ENCODE results near the gene MAP2K5. TPM values are rescaled to one million over a fixed set of nuclear protein-coding genes. Genes with fewer than 3 reads are reported as not detected.

MAP2K5 gene
- total and polyA plus RNA-seq, 9 of the 15 experiments (the other 6 are each of a cell fraction or from before 2014, with no cell fraction given), result 0.41 to 16.5 (median 7.5) TPM

DNA sequence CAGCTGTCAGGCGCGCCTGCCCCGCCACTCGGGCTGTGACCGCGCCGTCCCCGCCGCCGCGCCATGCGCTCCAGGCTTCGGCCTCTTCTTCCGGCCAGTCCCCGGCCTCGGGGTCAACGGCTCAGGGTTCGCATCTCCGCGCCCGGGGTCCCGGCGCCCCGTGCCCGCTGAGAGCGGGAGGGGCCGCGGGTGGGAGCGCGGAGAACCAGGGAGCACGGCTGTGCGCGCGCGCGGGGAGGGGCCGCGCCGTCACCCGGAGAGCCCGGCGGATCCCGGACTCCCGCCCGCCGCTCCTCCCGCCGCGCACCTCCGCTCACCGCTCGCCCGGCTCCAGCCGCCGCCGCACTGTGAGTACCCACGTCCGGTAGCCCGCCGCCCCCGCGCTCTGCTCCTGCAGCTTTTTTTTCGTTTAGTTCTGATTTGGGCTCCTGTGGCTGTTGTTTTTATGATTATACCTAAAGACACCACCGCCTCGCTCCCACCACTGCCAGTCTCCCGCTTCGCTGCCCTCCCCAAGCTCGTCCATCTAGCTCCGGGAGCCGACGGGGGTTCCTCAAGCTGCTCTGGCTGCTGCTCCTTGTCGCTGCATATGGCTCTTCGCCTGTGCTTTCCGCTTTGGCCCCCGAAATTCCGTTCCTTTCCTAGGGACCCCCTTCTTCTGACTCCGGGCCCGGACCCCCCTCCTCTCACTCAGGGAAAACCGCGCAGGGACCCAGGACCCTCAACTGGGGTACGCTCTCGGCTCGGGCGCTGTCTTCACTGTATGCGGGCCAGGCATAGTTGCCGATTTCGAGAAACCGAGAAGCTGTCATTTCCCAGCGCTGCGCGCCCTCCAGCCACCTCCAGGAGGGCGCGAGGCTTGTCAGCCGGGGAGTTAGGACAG lies 281.1 kb downstream of the MAP2K5 start:
- WGBS (ENCODE audit: insufficient coverage, low coverage, missing lambda C conversion rate), result 4% methylated on average over 32 of the region's 94 CpGs

More for the DNA sequence above, 281.1 kb downstream of the MAP2K5 start:
- Histone ChIP-seq H3K9me1 (ENCODE audit: control insufficient read depth, insufficient read depth, low read length) (no peaks in the 10 kb centered on the region), H3K27ac (ENCODE audit: extremely low read depth, low read depth, low read length) (no peak overlapping the region), H3K4me2 (ENCODE audit: insufficient read depth, low read length) (no peak overlapping the region; the same call in 1 of the 2 replicates), H3K4me3 (peak overlapping the region; percentile 32), H3K27me3 (ENCODE audit: control insufficient read depth in 2 of 2, insufficient read depth in 2 of 2, low read length in 2 of 2) (peaks cover 35 to 61% of the 10 kb centered on the region in 2 experiments; a peak in 4 of 5 replicates), H3K79me2 (ENCODE audit: control insufficient read depth, insufficient read depth, low read length) (no peaks in the 10 kb centered on the region), H4K20me1 (replicated peaks; ENCODE audit: control insufficient read depth, insufficient read depth, low read length) (peaks cover 8% of the 10 kb centered on the region), H2AFZ (ENCODE audit: low read depth, low read length) (no peak overlapping the region), H3K36me3 (ENCODE audit: control insufficient read depth, insufficient read depth, low read length) (no peaks in the 10 kb centered on the region), H3K9ac (ENCODE audit: insufficient read depth in 1 of 2, low read depth in 2 of 2, low read length in 2 of 2) (peak overlapping the region in 1 of 2 experiments; percentile 29; a peak in 1 of 4 replicates), H3K9me3 (replicated peaks; ENCODE audit: control insufficient read depth, insufficient read depth, low read depth, low read length) (no peaks in the 10 kb centered on the region; the same call in none of the 2 replicates), H3K4me1 (replicated peaks in 1 of 2; ENCODE audit: control insufficient read depth in 2 of 2, insufficient read depth in 2 of 2, low read length in 2 of 2) (peaks cover 0 to 46% of the 10 kb centered on the region in 2 experiments; a peak in 2 of 5 replicates)
- CTCF ChIA-PET (ENCODE audit: low intra/inter-chr PET ratio), result no interaction called here
- TF ChIP-seq, protein P1, sequence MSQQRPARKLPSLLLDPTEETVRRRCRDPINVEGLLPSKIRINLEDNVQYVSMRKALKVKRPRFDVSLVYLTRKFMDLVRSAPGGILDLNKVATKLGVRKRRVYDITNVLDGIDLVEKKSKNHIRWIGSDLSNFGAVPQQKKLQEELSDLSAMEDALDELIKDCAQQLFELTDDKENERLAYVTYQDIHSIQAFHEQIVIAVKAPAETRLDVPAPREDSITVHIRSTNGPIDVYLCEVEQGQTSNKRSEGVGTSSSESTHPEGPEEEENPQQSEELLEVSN (IDR thresholded peaks at IDR 0.05; ENCODE audit: borderline replicate concordance in 1 of 2, extremely low read depth in 1 of 2, insufficient read depth in 1 of 2, insufficient read length in 1 of 2, low read depth in 1 of 2, low read length in 1 of 2, poor library complexity in 1 of 2, severe bottlenecking in 1 of 2), result peak in 1 of 2 experiments; percentile 69
- TF ChIP-seq, protein P2, sequence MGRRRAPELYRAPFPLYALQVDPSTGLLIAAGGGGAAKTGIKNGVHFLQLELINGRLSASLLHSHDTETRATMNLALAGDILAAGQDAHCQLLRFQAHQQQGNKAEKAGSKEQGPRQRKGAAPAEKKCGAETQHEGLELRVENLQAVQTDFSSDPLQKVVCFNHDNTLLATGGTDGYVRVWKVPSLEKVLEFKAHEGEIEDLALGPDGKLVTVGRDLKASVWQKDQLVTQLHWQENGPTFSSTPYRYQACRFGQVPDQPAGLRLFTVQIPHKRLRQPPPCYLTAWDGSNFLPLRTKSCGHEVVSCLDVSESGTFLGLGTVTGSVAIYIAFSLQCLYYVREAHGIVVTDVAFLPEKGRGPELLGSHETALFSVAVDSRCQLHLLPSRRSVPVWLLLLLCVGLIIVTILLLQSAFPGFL (CRISPR knock-in tag; IDR thresholded peaks at IDR 0.05), result no peak
- peak; percentile 64; the same call in 1 of the 2 replicates for TF ChIP-seq HDAC6 (IDR thresholded peaks at IDR 0.05; ENCODE audit: low read depth, low read length)
- TF ChIP-seq SMAD4 (CRISPR knock-in tag; conservative IDR thresholded peaks at IDR 0.05), result no peak
- TF ChIP-seq, protein P3, sequence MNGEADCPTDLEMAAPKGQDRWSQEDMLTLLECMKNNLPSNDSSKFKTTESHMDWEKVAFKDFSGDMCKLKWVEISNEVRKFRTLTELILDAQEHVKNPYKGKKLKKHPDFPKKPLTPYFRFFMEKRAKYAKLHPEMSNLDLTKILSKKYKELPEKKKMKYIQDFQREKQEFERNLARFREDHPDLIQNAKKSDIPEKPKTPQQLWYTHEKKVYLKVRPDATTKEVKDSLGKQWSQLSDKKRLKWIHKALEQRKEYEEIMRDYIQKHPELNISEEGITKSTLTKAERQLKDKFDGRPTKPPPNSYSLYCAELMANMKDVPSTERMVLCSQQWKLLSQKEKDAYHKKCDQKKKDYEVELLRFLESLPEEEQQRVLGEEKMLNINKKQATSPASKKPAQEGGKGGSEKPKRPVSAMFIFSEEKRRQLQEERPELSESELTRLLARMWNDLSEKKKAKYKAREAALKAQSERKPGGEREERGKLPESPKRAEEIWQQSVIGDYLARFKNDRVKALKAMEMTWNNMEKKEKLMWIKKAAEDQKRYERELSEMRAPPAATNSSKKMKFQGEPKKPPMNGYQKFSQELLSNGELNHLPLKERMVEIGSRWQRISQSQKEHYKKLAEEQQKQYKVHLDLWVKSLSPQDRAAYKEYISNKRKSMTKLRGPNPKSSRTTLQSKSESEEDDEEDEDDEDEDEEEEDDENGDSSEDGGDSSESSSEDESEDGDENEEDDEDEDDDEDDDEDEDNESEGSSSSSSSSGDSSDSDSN (IDR thresholded peaks at IDR 0.05; ENCODE audit: borderline replicate concordance in 1 of 2, low read depth in 2 of 2, low read length in 2 of 2), result 0 out of 4 replicates have a peak, but pooled peaks of 1 of the 2 experiments have one; percentile 60
- TF ChIP-seq EGR1 (conservative IDR thresholded peaks at IDR 0.05), result peak; percentile 52
- TF ChIP-seq ZNF263 (CRISPR knock-in tag; IDR thresholded peaks at IDR 0.05; ENCODE audit: borderline replicate concordance), result peak; percentile 56; the same call in 1 of the 2 replicates
- in situ Hi-C loops (cut with MboI), result no loop called here
- POLR2A ChIA-PET, result interaction anchor here (0.6 to 1.2 kb wide), 5 partner anchors 9 to 880 kb away, joined by 3 to 5 read pairs (median 3); no protein-coding TSS in a partner anchor
- FAIRE-seq (no peak), ATAC-seq (peak; percentile 42; the same call in 2 of the 3 replicates), DNase-seq (ENCODE audit: extremely low read depth in 1 of 4, low spot score in 3 of 4) (peak in 3 of 4 experiments; percentile 20 to 67 (median 62))
- intact Hi-C loops (cut with micrococcal nuclease), result no loop called here
- no TSS peak for BruUV-seq (replicated peaks)
